Epithelial cell of esophagus (primary cell): Measurements from ENCODE around the gene KRT16.

Experiments
- DNase-seq: peaks from one replicate; pipeline ENCODE4 v3.0.0; 2010; ENCODE audit warnings: low read depth
- H3K4me3 ChIP-seq: 2 replicates; pipeline ENCODE4 v1.5.1; 2011; ENCODE audit warnings: mild to moderate bottlenecking, low read length, control low read depth
- CTCF ChIP-seq: IDR thresholded peaks from 2 replicates; pipeline ENCODE4 v1.5.1; 2011; ENCODE audit warnings: low read depth, mild to moderate bottlenecking, low read length, control low read depth, inconsistent platforms; ENCODE audit not compliant: insufficient read depth; ENCODE audit errors: missing control alignments

Gene KRT16

GRCh38 chr17:41656249-41657023 is 43.9 kb upstream of the KRT16 start:
- no peak overlapping the region for H3K4me3 ChIP-seq
- no peak for TF ChIP-seq CTCF
- DNase-seq = no peak

DNA sequence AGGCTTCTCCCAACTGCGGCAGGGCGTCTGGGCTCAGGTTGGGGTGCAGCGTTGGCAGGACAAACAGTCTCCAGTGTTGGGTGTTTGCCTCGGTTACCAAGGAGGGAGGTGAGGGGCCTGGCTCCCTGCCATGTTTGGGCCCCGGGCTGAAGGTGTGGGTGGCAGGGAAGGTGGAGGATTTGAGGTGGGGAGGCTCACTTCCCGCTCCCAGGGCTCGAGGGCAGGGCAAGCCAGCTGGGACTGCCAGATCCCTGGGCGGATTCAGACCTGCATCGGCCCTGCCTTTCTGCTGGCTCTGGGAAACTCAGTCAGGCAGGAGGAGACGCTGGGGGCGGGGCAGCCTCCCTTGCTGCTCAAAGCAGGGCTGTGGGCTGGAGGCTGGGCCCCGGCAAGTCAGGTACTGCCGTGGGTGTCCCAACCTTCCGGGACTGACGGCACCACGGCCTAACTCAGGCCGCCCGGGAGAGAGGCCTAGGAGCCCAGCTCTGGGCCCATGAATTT is 43.1 kb upstream of the KRT16 start:
- H3K4me3 ChIP-seq = no peak overlapping the region
- TF ChIP-seq CTCF = no peak
- DNase-seq = peak; percentile 100

GRCh38 chr17:41654678-41655607 is 42.4 kb upstream of the KRT16 start:
- no peak for TF ChIP-seq CTCF
- H3K4me3 ChIP-seq = peak overlapping the region; percentile 8
- peak; percentile 50 for DNase-seq

DNA sequence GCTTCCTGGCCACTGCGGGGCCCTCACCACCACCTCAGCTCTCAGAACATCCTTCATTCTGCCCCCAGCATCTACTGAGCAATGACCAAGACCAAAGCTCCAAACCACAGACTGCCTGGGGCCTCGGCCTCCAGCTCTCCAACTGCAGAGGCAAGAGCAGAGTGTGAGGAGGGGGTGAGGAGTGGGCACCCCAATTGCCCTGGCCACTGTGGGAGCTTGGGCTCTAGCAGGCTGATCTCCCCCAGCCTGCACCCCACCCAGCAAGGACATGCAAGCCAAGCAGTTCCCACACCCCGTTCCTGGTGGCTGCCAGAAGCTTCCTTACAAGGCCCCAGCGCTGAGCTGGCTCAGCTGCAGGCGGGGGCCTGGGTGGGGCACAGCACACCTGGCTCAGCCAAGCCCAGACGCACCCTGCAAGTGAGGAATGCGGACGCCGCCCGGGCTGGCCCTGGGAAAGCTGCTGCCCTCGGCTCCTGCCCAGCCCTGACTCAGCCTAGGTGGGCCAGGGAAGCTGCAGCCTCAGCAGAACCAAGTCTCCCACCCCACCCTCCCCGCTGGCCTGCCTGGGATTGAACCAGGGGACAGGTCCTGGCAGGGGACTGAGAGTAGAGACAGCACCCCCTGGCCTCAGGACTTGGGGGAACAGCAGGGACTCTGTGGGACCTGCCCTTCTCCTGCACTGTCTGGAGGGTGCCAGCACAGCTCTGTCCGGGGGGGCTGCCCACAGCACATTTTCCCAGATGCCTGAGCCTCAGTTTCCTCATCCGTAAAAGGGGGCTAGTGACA is 41.5 kb upstream of the KRT16 start:
- peak; percentile 27 for TF ChIP-seq CTCF
- DNase-seq = peak; percentile 100
- no peak overlapping the region for H3K4me3 ChIP-seq

GRCh38 chr17:41653421-41653820 is 40.9 kb upstream of the KRT16 start:
- no peak for TF ChIP-seq CTCF
- no peak overlapping the region for H3K4me3 ChIP-seq
- DNase-seq = no peak

DNA sequence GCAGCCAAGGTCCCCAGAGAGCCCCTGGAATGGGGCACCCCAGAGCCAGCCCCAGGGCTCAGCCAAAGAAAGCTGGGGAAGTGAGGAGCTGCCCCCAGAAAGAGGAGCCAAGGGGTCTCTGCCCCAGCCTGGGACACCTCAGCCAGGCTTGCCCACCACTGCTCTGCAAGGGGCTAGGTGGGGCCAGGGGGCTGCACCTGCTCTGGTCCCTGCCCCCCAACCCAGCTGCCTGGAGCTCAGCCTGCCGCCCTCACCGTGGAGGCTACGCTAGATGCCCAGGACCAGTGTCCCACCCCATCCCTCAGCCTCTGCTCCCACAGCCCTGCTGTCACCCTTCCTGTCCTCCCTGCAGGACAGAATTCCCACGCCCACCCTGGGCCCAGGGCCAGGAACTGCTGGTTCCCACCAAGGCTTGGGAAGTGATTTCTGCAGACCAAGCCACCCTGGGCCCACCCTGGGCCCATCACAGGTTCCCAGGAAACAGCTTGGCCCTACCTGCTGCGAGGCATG is 39.9 kb upstream of the KRT16 start:
- DNase-seq = no peak
- no peak overlapping the region for H3K4me3 ChIP-seq
- TF ChIP-seq CTCF = no peak
